Coronary artery (tissue), 2 donors: ENCODE results near the gene SPON2.

Experiments used
- DNase-seq: peaks from one replicate; pipeline ENCODE4 v3.0.0-alpha.2; 2017; ENCODE audit warnings: low spot score
- H3K27ac ChIP-seq, 2 donors: fragments of 200-600 bp; sonication (generic); one replicate each; pipeline ENCODE4 v1.5.1; 2016 to 2019
- H3K4me3 ChIP-seq: fragments of 200-600 bp; sonication (generic); 2 replicates; pipeline ENCODE4 v1.5.1; 2016; ENCODE audit warnings: mild to moderate bottlenecking, moderate library complexity
- TF ChIP-seq, protein P1 (sequence below): fragments of 200-600 bp; sonication (generic); IDR thresholded peaks from one replicate; pipeline ENCODE4 v1.5.1; 2019; ENCODE audit warnings: antibody characterized with exemption

SPON2 gene

DNA sequence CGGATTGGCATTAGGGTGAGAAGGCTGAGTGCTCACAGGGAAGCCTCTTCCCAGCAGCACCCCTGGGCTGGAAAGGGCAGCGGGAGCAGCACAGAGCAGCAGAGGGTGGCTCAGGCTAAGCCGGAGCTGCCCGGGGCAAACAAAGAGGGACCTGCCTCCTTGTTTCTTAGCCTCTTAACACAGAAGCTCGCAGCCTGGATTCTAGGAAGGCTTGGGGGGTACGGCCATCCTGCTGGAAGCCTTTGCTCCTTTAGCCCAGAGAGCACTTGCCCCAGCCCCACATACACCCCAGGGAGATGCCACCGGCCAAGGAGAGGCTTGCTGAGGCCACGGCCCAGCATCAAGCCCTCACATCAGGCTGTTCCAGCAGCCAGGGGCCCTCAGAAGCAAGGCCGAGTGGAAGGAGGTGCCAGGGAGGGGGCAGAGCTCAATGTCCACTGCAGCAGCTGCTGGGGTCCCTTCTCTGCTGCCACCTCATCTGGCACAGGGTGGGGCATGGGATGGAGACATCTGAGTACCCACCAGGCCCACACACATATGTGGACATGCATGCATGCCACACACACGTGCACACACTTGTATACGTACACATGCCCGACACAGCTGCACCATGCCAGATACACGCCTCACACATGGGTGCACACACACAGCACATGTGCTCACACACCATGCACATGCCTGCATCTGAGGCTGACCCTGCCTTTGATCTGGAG is 20.3 kb upstream of the SPON2 start:
- peak overlapping the region; percentile 48 for H3K4me3 ChIP-seq
- H3K27ac ChIP-seq, result peak overlapping the region; percentile 82 to 89
- TF ChIP-seq, protein P1, sequence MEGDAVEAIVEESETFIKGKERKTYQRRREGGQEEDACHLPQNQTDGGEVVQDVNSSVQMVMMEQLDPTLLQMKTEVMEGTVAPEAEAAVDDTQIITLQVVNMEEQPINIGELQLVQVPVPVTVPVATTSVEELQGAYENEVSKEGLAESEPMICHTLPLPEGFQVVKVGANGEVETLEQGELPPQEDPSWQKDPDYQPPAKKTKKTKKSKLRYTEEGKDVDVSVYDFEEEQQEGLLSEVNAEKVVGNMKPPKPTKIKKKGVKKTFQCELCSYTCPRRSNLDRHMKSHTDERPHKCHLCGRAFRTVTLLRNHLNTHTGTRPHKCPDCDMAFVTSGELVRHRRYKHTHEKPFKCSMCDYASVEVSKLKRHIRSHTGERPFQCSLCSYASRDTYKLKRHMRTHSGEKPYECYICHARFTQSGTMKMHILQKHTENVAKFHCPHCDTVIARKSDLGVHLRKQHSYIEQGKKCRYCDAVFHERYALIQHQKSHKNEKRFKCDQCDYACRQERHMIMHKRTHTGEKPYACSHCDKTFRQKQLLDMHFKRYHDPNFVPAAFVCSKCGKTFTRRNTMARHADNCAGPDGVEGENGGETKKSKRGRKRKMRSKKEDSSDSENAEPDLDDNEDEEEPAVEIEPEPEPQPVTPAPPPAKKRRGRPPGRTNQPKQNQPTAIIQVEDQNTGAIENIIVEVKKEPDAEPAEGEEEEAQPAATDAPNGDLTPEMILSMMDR, result no peak
- peak; percentile 75 for DNase-seq

DNA sequence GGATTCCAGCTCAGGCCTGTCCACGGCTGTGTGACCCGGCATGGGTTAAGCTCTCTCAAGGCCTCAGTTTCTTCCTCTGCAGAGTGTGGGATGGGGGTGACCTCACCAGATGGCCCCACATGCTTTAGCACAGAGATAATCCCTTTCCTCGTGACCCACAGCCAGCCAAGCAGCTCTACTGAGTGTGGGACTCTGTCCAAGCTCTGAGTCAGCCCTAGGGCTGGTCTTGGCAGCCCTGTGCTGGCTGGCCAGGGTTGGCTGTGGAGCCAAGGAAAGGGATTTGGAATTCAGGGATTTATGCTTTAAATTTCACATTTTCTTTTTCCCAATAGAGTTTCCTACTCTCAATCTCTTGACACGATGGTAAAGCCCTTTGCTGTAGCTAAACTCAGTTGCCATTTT is 19.7 kb upstream of the SPON2 start:
- Histone ChIP-seq H3K27ac (peak overlapping the region; percentile 82 to 89), H3K4me3 (peak overlapping the region; percentile 48)
- peak; percentile 91 for DNase-seq
- TF ChIP-seq, protein P1, result no peak

DNA sequence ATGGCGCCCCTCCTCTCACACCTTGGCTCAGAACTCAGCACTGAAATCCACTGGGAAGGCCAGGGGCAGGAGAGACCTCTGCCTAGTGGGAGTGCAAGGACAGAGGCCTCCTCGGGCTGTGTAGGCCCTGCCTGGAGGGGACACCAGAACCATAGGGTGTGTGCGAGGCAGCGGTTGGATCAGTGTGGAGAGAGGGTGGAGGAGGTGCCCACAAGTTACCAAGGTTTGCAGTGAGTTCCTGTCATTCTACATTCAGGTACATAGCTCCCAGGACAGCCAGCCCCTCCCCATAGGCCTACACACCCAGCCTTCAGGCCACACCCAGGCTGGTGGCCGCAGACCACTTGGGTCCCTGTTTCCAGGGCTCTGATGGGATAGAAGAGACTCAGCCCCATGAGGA is 19.2 kb upstream of the SPON2 start:
- no peak for DNase-seq
- peak overlapping the region; percentile 82 to 89 for H3K27ac ChIP-seq
- TF ChIP-seq, protein P1, result no peak
- H3K4me3 ChIP-seq, result no peak overlapping the region

DNA sequence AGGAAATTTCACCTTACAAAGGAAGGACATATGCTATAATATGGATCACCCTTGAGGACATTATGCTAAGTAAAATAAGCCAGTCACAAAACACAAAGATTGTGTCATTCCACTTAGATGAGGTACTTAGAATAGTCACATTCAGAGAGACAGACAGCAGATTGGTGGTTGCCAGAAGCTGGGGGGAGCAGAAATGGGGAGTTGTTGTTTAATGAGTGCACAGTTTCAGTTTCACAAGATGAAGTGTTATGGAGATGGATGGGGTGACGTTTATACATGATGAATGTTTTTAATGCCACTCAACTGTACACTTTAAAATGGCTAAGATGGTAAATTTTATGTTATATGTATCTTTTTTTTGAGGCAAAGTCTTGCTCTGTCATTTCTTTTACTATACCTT is 14.8 kb upstream of the SPON2 start:
- TF ChIP-seq, protein P1, result no peak
- Histone ChIP-seq H3K27ac (no peak overlapping the region), H3K4me3 (no peak overlapping the region)
- DNase-seq, result no peak

DNA sequence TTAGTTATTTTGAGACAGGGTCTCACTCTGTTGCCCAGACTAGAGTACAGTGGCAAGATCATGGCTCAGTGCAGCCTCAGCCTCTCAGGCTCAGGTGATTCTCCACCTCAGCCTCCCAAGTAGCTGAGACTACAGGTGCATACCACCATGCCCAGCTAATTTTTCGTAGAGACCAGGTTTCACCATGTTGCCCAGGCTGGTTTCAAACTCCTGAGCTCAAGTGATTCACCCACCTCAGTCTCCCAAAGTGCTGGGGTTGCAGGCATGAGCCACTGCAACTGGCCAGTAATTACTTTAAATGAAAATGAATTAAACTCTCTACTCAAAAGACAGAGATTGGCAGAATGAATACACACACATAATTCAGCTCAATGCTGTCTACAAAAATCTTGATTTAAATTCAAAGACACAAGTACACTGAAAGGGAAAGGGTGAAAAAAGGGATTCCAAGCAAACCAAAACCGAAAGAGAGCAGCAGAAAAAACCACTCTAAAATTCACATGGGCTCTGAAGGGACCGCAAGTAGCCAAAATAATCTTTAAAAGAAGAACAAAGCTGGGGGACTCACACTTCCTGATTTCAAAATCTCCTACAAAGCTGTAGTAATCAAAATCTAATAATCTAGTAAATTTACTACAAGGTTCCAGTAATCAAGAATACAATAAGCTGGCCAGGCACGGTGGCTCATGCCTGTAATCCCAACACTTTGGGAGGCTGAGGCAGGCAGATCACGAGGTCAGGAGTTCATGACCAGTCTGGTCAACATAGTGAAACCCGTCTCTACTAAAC is 11.8 kb upstream of the SPON2 start:
- no peak for DNase-seq
- no peak overlapping the region for H3K27ac ChIP-seq
- TF ChIP-seq, protein P1, result no peak
- peak overlapping the region; percentile 22 for H3K4me3 ChIP-seq

DNA sequence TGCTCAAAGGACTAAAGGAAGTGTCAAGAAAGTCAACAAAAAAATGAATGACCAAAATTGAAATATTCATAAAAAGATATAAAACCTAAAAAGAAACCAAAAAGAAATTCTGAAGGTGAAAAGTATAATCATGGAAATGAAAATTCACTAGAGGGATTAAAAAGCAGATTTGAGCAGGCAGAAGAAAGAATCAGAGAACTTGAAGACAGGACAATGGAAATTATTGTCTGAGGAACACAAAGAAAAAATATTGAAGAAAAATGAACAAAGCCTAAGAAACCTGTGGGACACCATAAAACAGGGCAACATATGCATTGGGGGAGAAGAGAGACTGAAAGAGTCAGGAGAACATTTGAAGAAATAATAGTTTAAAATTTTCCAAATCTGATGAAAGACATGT is 9.9 kb upstream of the SPON2 start:
- Histone ChIP-seq H3K27ac (no peak overlapping the region), H3K4me3 (no peak overlapping the region)
- no peak for DNase-seq
- TF ChIP-seq, protein P1, result no peak

DNA sequence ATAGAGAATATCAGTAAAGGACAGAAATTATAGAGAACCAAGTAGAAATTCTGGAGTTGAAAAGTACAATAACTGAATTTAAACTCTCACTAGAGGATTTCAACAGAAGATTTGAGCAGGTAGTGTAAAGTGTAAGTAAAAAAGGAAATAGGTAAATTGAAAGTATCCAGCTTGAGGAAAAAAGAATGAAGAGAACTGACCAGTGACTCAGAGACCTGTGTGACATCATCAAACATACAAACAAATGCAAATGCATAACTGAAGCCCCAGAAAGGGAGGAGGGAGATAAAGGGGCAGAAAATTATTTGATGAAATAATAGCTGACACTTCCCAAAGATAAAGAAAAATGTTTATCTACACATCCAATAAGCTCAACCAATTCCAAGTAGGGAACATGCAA is 8.3 kb upstream of the SPON2 start:
- Histone ChIP-seq H3K4me3 (no peak overlapping the region), H3K27ac (no peak overlapping the region)
- TF ChIP-seq, protein P1, result no peak
- no peak for DNase-seq
